ENCODE data around the gene GALR1.

DNA sequence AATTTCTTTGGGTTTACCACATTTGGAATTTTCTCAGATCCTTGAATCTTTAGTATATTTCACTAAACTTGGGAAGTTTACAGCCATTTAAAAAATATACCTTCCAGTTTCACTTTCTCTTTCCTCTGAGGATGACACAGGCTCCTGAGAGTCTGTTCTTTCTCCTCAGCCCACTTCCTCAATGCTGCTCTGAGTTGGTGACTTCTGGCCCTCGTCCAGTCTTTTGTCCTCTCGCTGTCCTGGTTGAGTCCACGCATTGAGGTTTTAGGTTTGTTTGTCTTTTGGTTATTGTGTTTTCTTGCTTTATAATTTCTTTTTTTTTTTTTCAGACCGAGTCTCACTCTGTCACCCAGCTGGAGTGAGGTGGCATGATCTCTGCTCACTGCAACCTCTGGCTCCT, 40.7 kb upstream of the GALR1 start:
- TF ChIP-seq, protein P1, sequence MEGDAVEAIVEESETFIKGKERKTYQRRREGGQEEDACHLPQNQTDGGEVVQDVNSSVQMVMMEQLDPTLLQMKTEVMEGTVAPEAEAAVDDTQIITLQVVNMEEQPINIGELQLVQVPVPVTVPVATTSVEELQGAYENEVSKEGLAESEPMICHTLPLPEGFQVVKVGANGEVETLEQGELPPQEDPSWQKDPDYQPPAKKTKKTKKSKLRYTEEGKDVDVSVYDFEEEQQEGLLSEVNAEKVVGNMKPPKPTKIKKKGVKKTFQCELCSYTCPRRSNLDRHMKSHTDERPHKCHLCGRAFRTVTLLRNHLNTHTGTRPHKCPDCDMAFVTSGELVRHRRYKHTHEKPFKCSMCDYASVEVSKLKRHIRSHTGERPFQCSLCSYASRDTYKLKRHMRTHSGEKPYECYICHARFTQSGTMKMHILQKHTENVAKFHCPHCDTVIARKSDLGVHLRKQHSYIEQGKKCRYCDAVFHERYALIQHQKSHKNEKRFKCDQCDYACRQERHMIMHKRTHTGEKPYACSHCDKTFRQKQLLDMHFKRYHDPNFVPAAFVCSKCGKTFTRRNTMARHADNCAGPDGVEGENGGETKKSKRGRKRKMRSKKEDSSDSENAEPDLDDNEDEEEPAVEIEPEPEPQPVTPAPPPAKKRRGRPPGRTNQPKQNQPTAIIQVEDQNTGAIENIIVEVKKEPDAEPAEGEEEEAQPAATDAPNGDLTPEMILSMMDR (IDR thresholded peaks at IDR 0.05): no peak
- no peak for TF ChIP-seq POLR2A (IDR thresholded peaks at IDR 0.05)
